Mesenteric fat pad (tissue), 1 donor: ENCODE results near the gene CACNG5. TPM values are rescaled to one million over a fixed set of nuclear protein-coding genes. Genes with fewer than 3 reads are reported as not detected.

Experiments used
- DNase-seq: peaks from one replicate; pipeline ENCODE4 v3.0.0-alpha.2; 2020; ENCODE audit warnings: low spot score
- total RNA-seq: library from RNA; stranded (reverse); fragmentation: NEBNext Ultra II Directional; extraction: Animal tissue kit (Norgen Biotek cat#: 25700); gene quantifications from one replicate; pipeline ENCODE4 v1.2.1, GENCODE V29; 2021
- donor health status: DM: yes; HTN: yes; CAD: no.

CACNG5 gene
- total RNA-seq, 1 donor from 2014 or later: not detected

- DNase-seq: no peak
Observed at GRCh38 chr17:66848496-66848895, 13.6 kb downstream of the CACNG5 start.

DNA sequence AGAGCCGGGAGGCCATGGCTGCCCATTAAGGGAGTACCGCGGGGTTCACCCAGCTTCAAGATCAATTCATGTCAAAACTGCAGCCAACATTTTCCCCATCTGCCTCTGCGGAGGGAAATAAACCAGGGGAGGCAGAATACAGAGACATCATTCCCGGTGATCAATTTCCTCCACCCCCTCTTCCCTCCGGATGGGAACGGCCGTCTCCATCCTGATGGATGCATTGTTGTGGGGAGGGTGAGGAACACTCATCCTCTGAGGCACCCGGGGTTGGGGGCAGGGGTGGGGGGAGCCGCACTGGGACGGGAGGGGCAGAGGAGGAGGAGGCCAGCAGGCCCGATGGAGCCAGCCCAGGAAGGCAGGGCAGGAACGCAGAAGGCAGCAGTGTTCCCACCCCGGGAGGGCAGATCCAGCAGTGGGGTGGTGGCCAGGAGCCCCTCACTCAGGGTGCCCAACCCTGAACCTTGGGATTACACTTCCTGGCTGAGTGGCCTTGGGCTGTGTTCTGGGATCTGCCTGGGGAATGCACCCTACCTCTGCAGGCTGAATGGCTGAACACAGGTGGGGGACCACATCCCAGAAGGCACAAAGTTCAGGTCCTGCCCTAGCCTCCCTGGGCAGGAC lies 14.2 kb downstream of the CACNG5 start:
- no peak for DNase-seq

- no peak for DNase-seq
Observed at GRCh38 chr17:66849851-66850580, 15.1 kb downstream of the CACNG5 start.

DNA sequence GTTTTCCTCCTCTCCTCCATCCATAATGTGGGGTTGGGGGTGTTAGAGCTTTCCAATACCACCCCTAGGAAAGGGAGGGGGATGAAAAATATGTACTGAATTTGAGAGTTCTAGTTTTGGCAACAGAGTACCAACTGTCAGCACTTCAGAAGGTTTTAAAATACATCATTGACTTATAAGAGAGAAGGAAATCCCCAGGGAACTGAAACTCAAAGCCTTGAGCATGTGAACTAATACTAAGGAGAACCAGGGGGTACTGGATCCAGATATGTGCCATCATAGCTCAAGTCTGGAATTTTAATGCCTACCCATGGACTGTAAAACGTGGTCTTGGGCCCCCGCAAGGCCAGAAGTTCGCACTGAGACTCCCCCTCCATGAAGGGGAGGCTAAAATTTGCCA lies 15.8 kb downstream of the CACNG5 start:
- DNase-seq: no peak

GRCh38 chr17:66855204-66855603 lies 20.3 kb downstream of the CACNG5 start:
- no peak for DNase-seq

DNA sequence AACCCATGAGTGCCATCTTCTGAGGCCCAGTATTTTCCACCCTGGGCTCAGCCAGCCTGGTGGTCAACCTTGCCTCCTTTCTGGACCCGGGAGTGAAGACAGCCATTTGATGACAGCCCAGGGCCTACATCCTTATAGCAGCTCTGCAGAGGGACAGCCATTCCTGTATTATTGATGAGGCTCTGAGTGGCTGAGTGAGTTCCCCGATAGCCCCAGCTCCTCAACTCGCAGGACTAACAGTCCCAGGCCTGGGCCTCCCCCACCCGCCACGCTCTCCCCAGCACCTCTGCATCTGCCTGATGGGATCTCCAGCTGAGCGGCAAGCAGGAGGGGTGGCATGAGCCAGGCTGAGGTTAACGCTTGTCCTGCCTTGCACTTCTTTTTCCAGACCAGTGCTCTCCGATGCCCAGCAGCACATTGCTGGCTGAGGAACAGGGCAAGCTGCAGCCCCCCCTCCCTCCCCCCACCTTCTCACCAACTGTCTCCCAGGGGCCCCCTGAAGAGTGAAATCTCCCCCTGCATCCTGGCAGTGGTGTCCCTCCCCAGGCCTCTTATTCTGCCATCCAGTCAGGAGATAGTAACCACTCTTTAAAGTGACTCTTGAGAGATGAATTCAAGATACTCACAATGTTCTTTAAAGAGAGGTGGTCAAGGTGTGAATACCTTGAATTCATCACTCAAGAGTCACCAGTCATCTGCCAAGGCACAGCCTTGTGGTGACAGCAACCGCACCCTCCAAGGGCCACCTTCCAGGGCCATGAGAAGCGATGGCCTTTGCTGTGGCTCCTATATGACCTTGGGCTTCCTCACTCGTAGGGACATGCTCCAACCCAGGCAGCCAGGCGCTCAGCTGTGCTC lies 23.5 kb downstream of the CACNG5 start:
- DNase-seq: no peak

DNA sequence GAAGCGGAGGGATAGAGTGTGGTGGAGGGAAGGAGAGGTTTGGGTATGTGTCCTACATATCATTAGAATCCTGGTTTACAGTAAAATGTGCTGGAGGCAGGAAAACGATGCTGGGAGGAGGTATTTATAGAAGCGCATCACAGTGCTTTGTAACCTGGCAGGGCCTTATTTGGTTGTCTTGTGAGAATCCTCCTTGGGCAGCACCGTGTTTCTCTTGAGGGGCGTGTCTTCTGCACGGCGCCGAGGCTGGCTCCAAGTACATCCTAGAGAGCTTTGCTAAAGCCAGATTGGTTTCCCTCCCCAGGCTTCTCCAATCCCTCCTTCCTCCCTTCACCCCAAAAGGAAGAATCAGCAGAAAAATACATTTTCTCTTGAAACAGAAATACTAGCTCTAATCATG lies 24.4 kb downstream of the CACNG5 start:
- DNase-seq: no peak

DNA sequence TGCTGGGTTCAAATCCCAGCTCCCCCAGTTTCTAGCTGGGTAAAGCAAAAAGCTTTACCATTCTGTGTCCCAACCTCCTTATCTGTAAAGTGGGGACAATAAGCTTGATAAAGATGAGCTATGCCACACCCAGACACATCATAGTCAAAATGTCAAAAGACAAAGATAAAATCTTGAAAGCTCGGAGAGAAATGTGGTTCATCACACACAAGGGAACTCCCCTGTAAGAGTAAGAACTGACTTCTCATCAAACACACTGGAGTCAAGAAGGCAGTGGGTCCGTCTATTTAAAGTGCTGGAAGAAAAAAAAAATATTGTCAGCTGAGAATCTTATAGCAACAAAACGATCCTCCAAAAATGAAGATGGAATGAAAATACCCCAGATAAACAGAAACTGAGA lies 25.3 kb downstream of the CACNG5 start:
- DNase-seq: no peak

GRCh38 chr17:66863820-66864219 lies 28.9 kb downstream of the CACNG5 start:
- DNase-seq: no peak

GRCh38 chr17:66865151-66865550 lies 30.2 kb downstream of the CACNG5 start:
- DNase-seq: no peak

DNA sequence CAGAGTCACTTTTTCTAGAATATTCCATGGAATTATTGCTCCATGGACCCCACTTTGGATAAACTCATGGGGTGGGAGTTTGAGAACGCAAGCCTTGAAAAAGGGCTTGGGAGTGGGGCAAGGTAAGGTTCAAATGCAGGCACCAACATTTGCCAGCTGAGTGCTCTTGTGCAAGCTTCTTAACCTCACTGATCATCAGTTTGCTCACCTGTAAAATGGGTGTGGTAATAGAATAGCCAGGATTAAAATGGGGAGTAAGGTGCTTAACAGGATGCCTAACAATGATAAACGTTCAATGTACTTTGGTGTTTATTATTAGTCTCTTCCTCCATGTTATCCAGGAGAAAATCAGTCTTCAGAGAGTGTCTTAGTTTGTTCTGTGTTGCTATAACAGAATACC lies 39.0 kb downstream of the CACNG5 start:
- DNase-seq: no peak

GRCh38 chr17:66884931-66885330 lies 50.0 kb downstream of the CACNG5 start:
- DNase-seq: no peak

DNA sequence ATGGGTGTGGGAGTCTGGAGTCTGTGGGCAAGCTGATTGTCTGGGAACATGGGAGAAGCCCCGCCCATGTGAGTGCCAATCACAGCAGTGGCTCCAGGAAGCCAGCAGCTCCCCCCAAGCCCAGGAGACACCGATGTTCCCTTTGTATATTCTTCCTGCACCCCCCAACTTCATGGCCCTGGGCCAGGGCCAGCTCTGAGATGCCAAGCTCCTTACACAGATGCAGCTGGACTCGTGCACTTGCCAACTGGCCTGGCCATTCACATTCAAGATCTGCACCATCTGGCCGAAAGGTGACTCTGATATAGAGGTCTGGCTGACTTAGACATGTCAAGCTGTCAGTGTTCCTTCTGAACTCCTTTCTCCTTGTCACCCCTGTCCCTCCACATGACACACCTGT lies 50.5 kb downstream of the CACNG5 start:
- DNase-seq: peak; percentile 64

- DNase-seq: no peak
Observed at GRCh38 chr17:66889480-66890230, 54.7 kb downstream of the CACNG5 start.

DNA sequence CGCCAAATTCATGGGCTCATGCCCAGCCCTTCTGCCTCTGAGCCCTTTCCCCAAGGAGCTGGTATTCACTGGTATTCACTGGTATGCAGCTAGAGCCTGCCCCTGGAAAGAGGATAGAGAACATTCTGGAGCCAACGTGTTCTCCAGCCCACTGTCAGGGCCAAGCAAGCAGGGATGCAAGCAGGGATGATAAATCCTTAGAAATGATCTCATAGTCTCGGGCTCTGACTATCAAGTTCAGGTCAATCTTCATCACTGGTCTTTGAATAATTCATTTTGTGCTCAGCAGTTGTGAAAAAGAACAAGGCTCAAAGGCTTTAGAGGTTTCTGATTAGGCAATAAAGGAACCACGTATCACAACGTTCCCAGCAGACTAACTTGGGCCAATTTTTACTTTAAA lies 57.3 kb downstream of the CACNG5 start:
- DNase-seq: no peak

GRCh38 chr17:66893382-66893781 lies 58.5 kb downstream of the CACNG5 start:
- DNase-seq: no peak

GRCh38 chr17:66893863-66894262 lies 58.9 kb downstream of the CACNG5 start:
- DNase-seq: no peak

GRCh38 chr17:66897141-66897540 lies 62.2 kb downstream of the CACNG5 start:
- no peak for DNase-seq

- DNase-seq: no peak
Observed at GRCh38 chr17:66898536-66898935, 63.6 kb downstream of the CACNG5 start.

- DNase-seq: no peak
Observed at GRCh38 chr17:66900126-66901010, 65.5 kb downstream of the CACNG5 start.
